HepG2 (cell line): Measurements from ENCODE around the gene SLC9A8. TPM values are rescaled to one million over a fixed set of nuclear protein-coding genes. Genes with fewer than 3 reads are reported as not detected.

Source experiments
- ATAC-seq: fragments of 200-7000 bp; cut with Tn5 transposase; 3 replicates; pipeline ENCODE4 v1.9.1; 2020; ENCODE audit warnings: mild to moderate bottlenecking, moderate library complexity
- BruUV-seq: library from RNA; stranded (reverse); fragments of 400-500 nt; replicated peaks from 2 replicates; lab custom pipeline; 2021; lab: Mats Ljungman, UMichigan
- CTCF ChIA-PET: fragments of 300-600 bp; formaldehyde crosslinking; extraction: SDS; loops from one replicate; lab custom pipeline; 2021; ENCODE audit warnings: low total read pairs, inconsistent platforms, low intra/inter-chr PET ratio; lab: Yijun Ruan, JAX
- POLR2A ChIA-PET: fragments of 350-600 bp; sonication (Branson Sonifier 250); formaldehyde crosslinking; loops from one replicate; lab custom pipeline; 2020; ENCODE audit warnings: antibody characterized with exemption, inconsistent platforms; lab: Yijun Ruan, JAX
- DNase-seq: peaks from one replicate; pipeline ENCODE4 v3.0.0-alpha.2; 2015; ENCODE audit warnings: low spot score
- FAIRE-seq: peaks from 3 replicates; lab custom pipeline; 2011; peaks lifted over from hg19 to GRCh38; lab: Jason Lieb, UNC
- H2AFZ ChIP-seq: one replicate; pipeline ENCODE4 v1.6.1; 2011; ENCODE audit warnings: low read length, inconsistent platforms
- H3K27ac ChIP-seq: fragments of 300-600 bp; 3 replicates; pipeline ENCODE4 v1.8.0; 2011; ENCODE audit warnings: mixed run types, mild to moderate bottlenecking, mixed read lengths, low read length, inconsistent platforms; ENCODE audit not compliant: insufficient read depth; ENCODE audit errors: extremely low read length
- H3K27me3 ChIP-seq, 2 experiments: fragments of 200-600 bp in 1 of 2; 2 replicates in 1 of 2; 3 replicates in 1 of 2; pipeline versions ENCODE4 v1.6.0 to v1.8.0; 2011; ENCODE audit warnings: low read length in 2 of 2, mild to moderate bottlenecking in 2 of 2, moderate library complexity in 2 of 2, inconsistent platforms in 1 of 2; ENCODE audit not compliant: insufficient read depth in 2 of 2, control insufficient read depth in 1 of 2
- H3K36me3 ChIP-seq, 2 experiments: fragments of 200-600 bp in 1 of 2; replicated peaks in 1 of 2; 2 replicates in 1 of 2; 3 replicates in 1 of 2; pipeline versions ENCODE4 v1.5.1 to v1.8.0; 2011; ENCODE audit warnings: low read length in 2 of 2, inconsistent platforms in 1 of 2; ENCODE audit not compliant: insufficient read depth in 2 of 2, control insufficient read depth in 1 of 2
- H3K4me1 ChIP-seq: 2 replicates; pipeline ENCODE4 v1.5.1; 2012; ENCODE audit warnings: low read length, inconsistent platforms; ENCODE audit not compliant: insufficient read depth
- H3K4me2 ChIP-seq: 2 replicates; pipeline ENCODE4 v1.6.0; 2011; ENCODE audit warnings: low read depth, low read length, inconsistent platforms
- H3K4me3 ChIP-seq, 3 experiments: fragments of 200-600 bp in 1 of 3; sonication (generic), shearing (Covaris generic) in 1 of 3; replicated peaks in 1 of 3; 2 replicates each; pipeline ENCODE4 v1.5.1; 2011 to 2016; ENCODE audit warnings: low read length in 3 of 3, inconsistent platforms in 2 of 3, low read depth in 2 of 3, mild to moderate bottlenecking in 2 of 3, control low read depth in 1 of 3, mixed read lengths in 1 of 3; ENCODE audit not compliant: insufficient read depth in 1 of 3
- H3K79me2 ChIP-seq: one replicate; pipeline ENCODE4 v1.6.1; 2011; ENCODE audit warnings: low read length, inconsistent platforms; ENCODE audit not compliant: insufficient read depth
- H3K9ac ChIP-seq: 2 replicates; pipeline ENCODE4 v1.6.0; 2011; ENCODE audit warnings: mild to moderate bottlenecking, low read depth, low read length, inconsistent platforms; ENCODE audit not compliant: insufficient read depth
- H3K9me3 ChIP-seq: 2 replicates; pipeline ENCODE4 v1.5.1; 2012; ENCODE audit warnings: mild to moderate bottlenecking, low read length
- H4K20me1 ChIP-seq: 2 replicates; pipeline ENCODE4 v1.6.0; 2011; ENCODE audit warnings: inconsistent platforms, mild to moderate bottlenecking, low read length, moderate library complexity; ENCODE audit not compliant: insufficient read depth
- CREB3 ChIP-seq: sonication (generic); formaldehyde crosslinking; IDR thresholded peaks from 2 replicates; pipeline ENCODE4 v1.5.0; 2020; ENCODE audit warnings: missing genetic modification reagents
- EED ChIP-seq: sonication (generic); formaldehyde crosslinking; IDR thresholded peaks from 2 replicates; pipeline ENCODE4 v1.5.0; 2020; ENCODE audit warnings: mild to moderate bottlenecking, missing genetic modification reagents
- FOXM1 ChIP-seq: sonication (generic); formaldehyde crosslinking; IDR thresholded peaks from 2 replicates; pipeline ENCODE4 v1.5.0; 2020; ENCODE audit warnings: missing genetic modification reagents
- GPN1 ChIP-seq: sonication (generic); formaldehyde crosslinking; IDR thresholded peaks from 2 replicates; pipeline ENCODE4 v1.5.1; 2020; ENCODE audit warnings: missing genetic modification reagents, borderline replicate concordance
- HMGA1 ChIP-seq: sonication (generic); formaldehyde crosslinking; conservative IDR thresholded peaks from 2 replicates; pipeline ENCODE4 v1.4.0; 2020; ENCODE audit warnings: missing genetic modification reagents
- PHF20 ChIP-seq: sonication (generic); formaldehyde crosslinking; IDR thresholded peaks from 2 replicates; pipeline ENCODE4 v1.5.0; 2020; ENCODE audit warnings: mild to moderate bottlenecking, missing genetic modification reagents
- SRSF4 ChIP-seq: fragments of 200-400 bp; formaldehyde crosslinking; IDR thresholded peaks from one replicate; pipeline ENCODE4 v1.6.1; 2018; ENCODE audit warnings: mild to moderate bottlenecking, low read depth, low read length, moderate library complexity; ENCODE audit not compliant: poor library complexity, severe bottlenecking
- SSRP1 ChIP-seq: IDR thresholded peaks from 2 replicates; pipeline ENCODE4 v1.6.1; 2016; ENCODE audit warnings: control low read depth
- THAP8 ChIP-seq: sonication (generic); formaldehyde crosslinking; IDR thresholded peaks from 2 replicates; pipeline ENCODE4 v1.5.1; 2020; ENCODE audit warnings: missing genetic modification reagents, mild to moderate bottlenecking, borderline replicate concordance
- UBTF ChIP-seq: sonication (generic); formaldehyde crosslinking; IDR thresholded peaks from 2 replicates; pipeline ENCODE4 v1.4.0; 2020; ENCODE audit warnings: mild to moderate bottlenecking, missing genetic modification reagents
- YEATS2 ChIP-seq: sonication (generic); formaldehyde crosslinking; IDR thresholded peaks from 2 replicates; pipeline ENCODE4 v1.4.0; 2020; ENCODE audit warnings: missing genetic modification reagents, borderline replicate concordance
- ZNF143 ChIP-seq: sonication (generic); formaldehyde crosslinking; IDR thresholded peaks from 2 replicates; pipeline ENCODE4 v1.4.0; 2020; ENCODE audit warnings: missing genetic modification reagents
- ZNF317 ChIP-seq: sonication (generic); formaldehyde crosslinking; IDR thresholded peaks from 2 replicates; pipeline ENCODE4 v1.5.0; 2020; ENCODE audit warnings: mild to moderate bottlenecking, missing genetic modification reagents
- ZNF331 ChIP-seq: sonication (generic); formaldehyde crosslinking; IDR thresholded peaks from 2 replicates; pipeline ENCODE4 v1.4.0; 2020; ENCODE audit warnings: missing genetic modification reagents
- ZNF430 ChIP-seq: sonication (generic); formaldehyde crosslinking; IDR thresholded peaks from 2 replicates; pipeline ENCODE4 v1.9.0; 2021; ENCODE audit warnings: mild to moderate bottlenecking, missing genetic modification reagents
- ZNF512 ChIP-seq: sonication (generic); formaldehyde crosslinking; IDR thresholded peaks from 2 replicates; pipeline ENCODE4 v1.4.0; 2020; ENCODE audit warnings: mild to moderate bottlenecking, missing genetic modification reagents
- ZNF589 ChIP-seq: sonication (generic); formaldehyde crosslinking; conservative IDR thresholded peaks from 2 replicates; pipeline ENCODE4 v1.8.0; 2022; ENCODE audit warnings: mild to moderate bottlenecking, moderate library complexity, missing genetic modification reagents
- ZSCAN12 ChIP-seq: sonication (generic); formaldehyde crosslinking; IDR thresholded peaks from 2 replicates; pipeline ENCODE4 v1.9.0; 2021; ENCODE audit warnings: mild to moderate bottlenecking, missing genetic modification reagents
- WGBS: methylation state at CpG from one replicate; pipeline ENCODE4 v1.1.6; 2017; ENCODE audit warnings: low lambda C conversion rate; 5-methylcytosine and 5-hydroxymethylcytosine counted together
- in situ Hi-C: cut with HindIII; loops from 2 replicates; pipeline ENCODE4 v1.10.0; 2017; ENCODE audit warnings: low pct_unique_long_range_greater_than_20kb; ENCODE audit not compliant: extremely low pct_ligation_motif_present
- intact Hi-C: fragments of 100-400 bp; cut with micrococcal nuclease; formaldehyde crosslinking; loops from one replicate; pipeline ENCODE4 v1.10.0; 2022; ENCODE audit not compliant: unreplicated experiment
- polyA plus RNA-seq, 8 experiments: library from polyadenylated mRNA; depleted of rRNA in 3 of 8; stranded (reverse) in 7 of 8; unstranded in 1 of 8; fragments of >200 nt; fragmentation: Illumina TruSeq in 4 of 8; extraction: Trizol in 4 of 8; gene quantifications; 2 replicates each; pipeline versions ENCODE4 v1.2.1 to v1.2.3, GENCODE V29; 2011 to 2016; ENCODE audit warnings: low read depth in 4 of 8, missing spikeins in 1 of 8, mixed read lengths in 1 of 8; ENCODE audit not compliant: insufficient read depth in 1 of 8
- total RNA-seq, 5 experiments: library from RNA; depleted of rRNA; stranded (reverse); fragments of >200 nt; fragmentation: Illumina TruSeq; extraction: Trizol; gene quantifications; 2 replicates each; pipeline ENCODE4 v1.2.3, GENCODE V29; 2016; ENCODE audit warnings: low read depth in 1 of 5

The SLC9A8 gene
- total and polyA plus RNA-seq, 2 of the 13 experiments (the other 11 are each of a cell fraction or from before 2014, with no cell fraction given) = 4.1 to 7.4 TPM

- no TSS peak for BruUV-seq
- in situ Hi-C loops = no loop called here
- Histone ChIP-seq H3K27me3 (no peaks in the 10 kb centered on the region; a peak in 1 of 5 replicates), H2AFZ (no peak overlapping the region), H3K4me1 (peaks cover 36% of the 10 kb centered on the region), H3K4me3 (no peak overlapping the region), H3K4me2 (no peak overlapping the region), H3K36me3 (peaks cover 0 to 1% of the 10 kb centered on the region in 2 experiments; a peak in 1 of 5 replicates), H4K20me1 (no peaks in the 10 kb centered on the region), H3K79me2 (peaks cover 9% of the 10 kb centered on the region), H3K9me3 (no peaks in the 10 kb centered on the region), H3K9ac (no peak overlapping the region), H3K27ac (no peak overlapping the region)
- DNase-seq (no peak), ATAC-seq (no peak), FAIRE-seq (no peak)
- WGBS = 66% methylated on average over 5 of the region's 5 CpGs
- POLR2A ChIA-PET = interaction anchor here (0.6 kb wide), 1 partner anchor 196 kb away, joined by 3 read pairs; no protein-coding TSS in a partner anchor
- TF ChIP-seq FOXM1 (CRISPR knock-in tag) (no peak), ZNF143 (CRISPR knock-in tag) (no peak), THAP8 (CRISPR knock-in tag) (no peak), ZNF589 (CRISPR knock-in tag) (no peak), CREB3 (CRISPR knock-in tag) (no peak), ZSCAN12 (CRISPR knock-in tag) (no peak), GPN1 (no peak), HMGA1 (no peak), ZNF430 (CRISPR knock-in tag) (no peak), PHF20 (CRISPR knock-in tag) (no peak), ZNF512 (no peak), SRSF4 (no peak), ZNF317 (CRISPR knock-in tag) (no peak), ZNF331 (no peak), EED (CRISPR knock-in tag) (no peak), SSRP1 (no peak), YEATS2 (CRISPR knock-in tag) (no peak), UBTF (CRISPR knock-in tag) (no peak)
- intact Hi-C loops = loop anchor here (1.0 kb wide), 1 partner anchor 199 kb away; no protein-coding TSS in a partner anchor
- CTCF ChIA-PET = interaction anchor here (1.5 kb wide), 1 partner anchor 199 kb away, joined by 5 read pairs; no protein-coding TSS in a partner anchor
These were observed 2.7 kb upstream of the SLC9A8 start for GRCh38 chr20:49809803-49810359.
